Amygdala (tissue), 56 donors: ENCODE results near the gene MKRN1.
"Not testable (repeated sequence)": the region's sequence is repeated elsewhere in the genome, so short reads cannot be mapped to it uniquely, and the experiment has no call there.

ENCODE experiments used
- DNase-seq, 56 donors: peaks; one replicate each; lab custom pipeline; 2025; lab: John Stamatoyannopoulos, UW

The MKRN1 gene

GRCh38 chr7:140441519-140441918 lies 37.8 kb downstream of the MKRN1 start:
- no peak for DNase-seq

DNA sequence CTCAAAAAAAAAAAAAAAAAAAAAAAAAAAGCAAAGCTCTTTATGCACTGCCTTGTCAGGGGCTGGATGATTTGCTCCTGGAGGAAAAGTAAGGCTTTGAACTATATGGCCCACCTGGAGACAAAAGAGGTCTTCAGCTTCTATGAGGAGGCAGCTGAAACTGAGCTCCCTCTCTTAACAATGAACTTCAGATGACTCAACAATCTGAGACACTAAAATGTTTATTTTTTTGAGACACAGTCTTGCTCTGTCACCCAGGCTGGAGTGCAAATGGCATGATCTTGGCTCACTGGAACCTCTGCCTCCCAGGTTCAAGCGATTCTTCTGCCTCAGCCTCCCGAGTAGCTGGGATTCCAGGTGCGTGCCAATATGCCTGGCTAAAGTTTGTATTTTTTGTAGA lies 38.7 kb downstream of the MKRN1 start:
- no peak for DNase-seq

DNA sequence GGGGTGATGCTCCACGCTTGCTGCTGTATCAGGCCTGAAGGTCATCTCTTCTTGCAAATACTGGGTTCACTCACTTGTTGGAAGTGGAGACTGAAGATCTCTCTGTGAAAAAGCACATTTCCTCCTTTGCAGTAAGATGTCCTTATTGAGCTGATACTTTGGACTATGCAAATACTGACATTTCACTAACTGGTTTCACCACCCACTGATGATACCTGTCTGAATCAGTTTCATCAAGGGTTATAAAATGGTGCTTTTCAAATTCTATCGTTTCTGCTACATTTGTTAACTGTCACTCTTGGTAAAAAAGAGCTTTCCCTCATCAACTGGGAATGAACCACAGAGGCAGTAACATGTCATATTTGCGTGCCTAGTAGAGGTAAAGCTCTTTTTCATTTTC lies 39.9 kb downstream of the MKRN1 start:
- no peak for DNase-seq

- DNase-seq, result no peak
These were observed 43.9 kb downstream of the MKRN1 start for GRCh38 chr7:140435252-140435895.

- DNase-seq, result no peak
These were observed 45.9 kb downstream of the MKRN1 start for GRCh38 chr7:140433396-140433795.

DNA sequence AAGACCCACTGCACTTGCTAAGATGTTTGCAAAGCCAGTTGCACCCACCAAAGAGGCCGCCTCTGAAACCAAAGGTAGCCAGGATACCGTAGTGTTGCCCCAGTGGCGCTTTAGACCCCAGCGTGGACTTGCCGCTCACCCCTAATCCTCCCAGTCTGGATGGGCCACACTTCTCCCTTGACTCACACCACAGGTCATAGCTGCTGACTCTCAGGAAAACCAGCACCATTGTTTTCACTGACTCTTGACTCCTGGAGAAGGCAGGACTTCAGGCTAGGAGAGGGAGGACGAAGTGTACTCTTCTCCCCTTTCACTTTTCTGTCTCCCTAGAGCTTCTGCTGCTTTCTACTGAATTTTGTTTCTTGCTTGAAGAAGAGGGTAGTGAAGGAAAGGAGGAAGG lies 53.2 kb downstream of the MKRN1 start:
- DNase-seq, result no peak

- DNase-seq, result no peak
These were observed 53.6 kb downstream of the MKRN1 start for GRCh38 chr7:140425718-140426117.

- DNase-seq, result peak in 1 of 56 donors; percentile 4
These were observed 55.8 kb downstream of the MKRN1 start for GRCh38 chr7:140423501-140423900.

DNA sequence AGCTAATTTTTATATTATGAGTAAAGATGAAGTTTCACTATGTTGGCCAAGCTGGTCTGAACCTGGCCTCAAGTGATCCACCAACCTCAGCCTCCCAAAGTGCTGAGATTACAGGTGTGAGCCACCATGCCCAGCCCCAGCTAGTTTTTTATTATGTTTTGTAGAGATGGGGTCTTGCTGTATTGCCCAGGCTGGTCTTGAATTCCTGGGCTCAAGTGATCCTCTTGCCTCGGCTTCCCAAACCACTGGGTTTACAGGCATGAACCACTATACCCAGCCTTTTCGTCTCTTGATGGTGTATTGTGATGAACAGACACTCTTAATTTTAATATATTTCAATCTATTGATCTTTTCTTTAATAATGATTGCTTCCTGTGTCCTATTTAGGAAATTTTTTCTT lies 57.8 kb downstream of the MKRN1 start:
- no peak for DNase-seq

- DNase-seq, result no peak
These were observed 60.7 kb downstream of the MKRN1 start for GRCh38 chr7:140418653-140419052.

- DNase-seq, result not testable (repeated sequence)
These were observed 61.2 kb downstream of the MKRN1 start for GRCh38 chr7:140418156-140418472.

DNA sequence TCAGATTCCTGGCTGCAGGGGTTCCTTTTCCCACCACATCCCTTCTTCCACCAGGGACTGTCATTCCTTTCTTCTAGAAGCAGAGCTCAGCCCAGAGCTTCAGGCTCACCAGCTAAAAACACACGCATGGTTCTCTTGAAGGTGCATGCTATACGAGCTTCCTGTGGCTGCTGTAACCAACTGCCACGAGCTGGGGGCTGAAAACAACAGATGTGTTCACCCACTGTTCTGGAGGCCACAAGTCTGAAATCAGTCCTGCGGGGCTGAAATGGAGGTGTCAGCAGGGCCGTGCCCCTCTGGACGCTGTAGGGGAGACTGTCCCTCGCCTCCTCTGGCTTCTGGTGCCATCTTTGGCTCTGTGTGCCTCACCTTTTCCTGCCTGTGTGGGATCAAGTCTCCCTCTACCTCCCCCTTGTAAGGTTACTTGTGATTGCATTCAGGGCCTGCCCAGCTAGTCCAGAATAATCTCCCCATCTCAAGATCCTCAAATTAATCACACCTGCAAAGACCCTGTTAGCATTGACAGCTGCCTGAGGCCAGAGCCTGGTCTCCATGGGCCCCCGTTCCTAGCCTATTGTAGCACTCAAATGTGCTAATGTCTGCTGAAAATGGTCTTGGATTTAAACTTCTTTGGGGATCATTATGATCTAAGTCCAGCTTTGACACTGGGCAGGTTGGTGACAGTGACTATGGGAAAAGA lies 61.7 kb downstream of the MKRN1 start:
- DNase-seq, result no peak

DNA sequence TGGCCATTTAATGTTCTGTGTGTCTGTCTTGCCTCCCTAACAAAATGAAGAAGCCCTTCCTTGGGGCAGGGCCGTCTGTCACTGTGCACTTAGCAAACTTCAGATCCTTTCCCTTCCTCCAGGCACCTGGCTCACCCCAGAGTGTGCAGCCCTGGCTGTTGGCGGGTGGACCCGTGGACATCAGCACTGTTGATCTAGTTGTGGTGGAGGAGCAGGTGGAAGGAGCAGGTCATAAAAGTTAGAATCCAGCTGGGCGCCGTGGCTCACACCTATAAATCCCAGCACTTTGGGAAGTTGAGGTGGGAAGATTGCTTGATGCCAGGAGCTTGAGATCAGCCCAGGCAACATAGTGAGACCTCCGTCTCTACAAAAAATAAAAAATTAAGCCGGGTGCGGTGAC lies 62.7 kb downstream of the MKRN1 start:
- DNase-seq, result no peak

DNA sequence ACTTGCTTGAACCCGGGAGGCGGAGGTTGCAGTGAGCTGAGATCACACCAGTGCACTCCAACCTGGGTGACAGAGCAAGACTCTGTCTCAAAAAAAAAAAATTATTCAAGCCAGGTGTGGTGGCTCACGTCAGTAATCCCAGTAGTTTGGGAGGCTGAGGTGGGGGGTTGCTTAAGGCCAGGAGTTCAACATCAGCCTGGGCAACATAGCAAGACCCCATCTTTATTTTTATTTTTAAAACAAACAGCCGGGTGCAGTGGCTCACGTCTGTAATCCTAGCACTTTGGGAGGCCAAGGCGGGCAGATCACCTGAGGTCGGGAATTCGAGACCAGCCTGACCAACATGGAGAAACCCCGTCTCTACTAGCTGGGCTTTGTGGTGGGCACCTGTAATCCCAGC lies 63.5 kb downstream of the MKRN1 start:
- not testable (repeated sequence) for DNase-seq

- DNase-seq, result no peak
These were observed 63.9 kb downstream of the MKRN1 start for GRCh38 chr7:140415361-140415760.

DNA sequence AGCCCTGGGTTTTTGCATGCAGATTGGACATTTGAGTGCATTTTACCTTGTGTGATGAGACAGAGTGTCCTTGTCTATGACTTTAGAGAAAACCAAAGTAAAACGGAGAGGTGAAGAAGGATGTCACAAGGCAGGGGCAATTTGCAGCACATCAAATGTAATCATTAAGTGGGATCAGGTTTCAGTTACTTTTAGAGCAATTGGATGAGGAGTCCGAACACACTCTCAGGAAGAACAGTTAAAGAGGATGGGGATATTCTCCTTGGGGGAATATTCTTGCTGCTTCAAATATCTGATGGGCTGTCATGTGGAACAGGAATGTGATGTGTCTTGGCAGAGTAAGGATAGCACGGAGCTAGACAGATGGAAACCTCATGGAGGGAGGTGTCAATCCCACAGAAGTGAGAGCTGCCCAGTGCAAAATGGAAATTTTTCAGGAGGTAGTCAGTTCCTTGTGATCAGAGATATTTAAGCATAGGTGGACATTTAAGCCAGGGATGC lies 74.7 kb downstream of the MKRN1 start:
- DNase-seq, result no peak

DNA sequence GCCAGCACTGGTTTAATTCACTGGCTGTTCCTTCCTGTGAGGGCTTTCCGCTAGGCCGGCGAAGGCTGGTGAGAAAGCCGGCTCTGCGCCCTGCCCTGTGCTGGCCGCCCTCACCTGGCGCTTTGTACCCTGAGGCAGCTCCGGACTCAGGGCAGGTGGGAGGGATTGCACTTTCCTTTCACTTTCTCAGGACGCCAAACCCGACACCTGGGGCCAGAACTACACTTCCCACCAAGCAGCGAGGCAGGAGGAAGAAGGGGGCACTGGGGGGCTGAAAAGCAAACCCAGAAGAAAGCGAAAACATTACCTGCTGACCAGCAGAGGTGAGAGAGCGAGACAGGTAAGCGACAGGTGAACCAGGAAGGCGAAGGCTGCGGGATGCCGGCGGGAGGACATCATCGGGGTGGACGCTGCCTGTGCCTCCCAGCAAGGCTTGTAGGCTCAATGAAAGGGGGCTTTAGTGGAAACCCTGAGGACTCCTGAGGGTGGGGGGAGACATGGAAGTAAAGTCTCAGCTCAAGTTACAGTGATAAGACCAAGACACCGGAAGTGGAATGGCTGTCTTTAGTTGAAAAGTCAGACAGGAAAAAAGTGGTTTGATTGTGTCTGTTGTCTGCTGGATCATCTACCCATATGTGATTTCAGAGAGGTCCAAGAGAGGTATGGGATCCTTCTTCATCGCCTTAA lies 75.3 kb downstream of the MKRN1 start, which contains the start of gene RAB19:
Gene RAB19 (plus strand): TSS at position 181 of the 687 bp plus-strand sequence. CDS start 3,589 bp downstream, outside the sequence.
- no peak for DNase-seq
